Breast epithelium (tissue), 3 donors: ENCODE data around the gene KRTAP10-8.

Source experiments
- POLR2A ChIP-seq: fragments of 450-650 bp; IDR thresholded peaks from one replicate; pipeline ENCODE4 v1.6.1; 2016; ENCODE audit warnings: antibody characterized with exemption, mild to moderate bottlenecking, moderate library complexity
- POLR2AphosphoS5 ChIP-seq, 3 donors: sonication (generic); formaldehyde crosslinking; IDR thresholded peaks; one replicate each; pipeline ENCODE4 v1.6.1; 2017; ENCODE audit warnings: antibody characterized with exemption in 3 of 3
- TF ChIP-seq, protein P1 (sequence below), 3 donors: fragments of 450-650 bp; IDR thresholded peaks; one replicate each; pipeline ENCODE4 v1.5.1; 2016 to 2017; ENCODE audit warnings: antibody characterized with exemption in 3 of 3, mild to moderate bottlenecking in 3 of 3, moderate library complexity in 3 of 3

DNA sequence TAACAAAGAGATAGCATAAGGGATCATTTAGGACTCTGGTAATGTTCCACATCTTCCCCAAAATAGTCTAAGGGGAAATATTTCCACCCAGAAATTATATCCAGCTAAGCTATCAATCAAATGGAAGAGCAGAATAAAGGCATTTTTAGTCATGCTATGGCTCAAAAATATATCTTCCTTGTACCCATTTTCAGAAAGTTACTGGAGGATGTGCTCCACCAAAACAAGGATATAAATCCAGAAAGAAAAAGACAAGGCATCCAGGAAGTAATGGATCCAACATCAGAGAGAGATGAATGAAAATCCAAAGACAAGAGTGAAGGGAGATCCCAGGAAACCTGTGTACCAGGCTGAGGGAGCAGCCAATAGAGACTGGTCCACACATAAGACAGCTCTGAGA lies 2.7 kb upstream of the KRTAP10-8 start:
- TF ChIP-seq, protein P1, sequence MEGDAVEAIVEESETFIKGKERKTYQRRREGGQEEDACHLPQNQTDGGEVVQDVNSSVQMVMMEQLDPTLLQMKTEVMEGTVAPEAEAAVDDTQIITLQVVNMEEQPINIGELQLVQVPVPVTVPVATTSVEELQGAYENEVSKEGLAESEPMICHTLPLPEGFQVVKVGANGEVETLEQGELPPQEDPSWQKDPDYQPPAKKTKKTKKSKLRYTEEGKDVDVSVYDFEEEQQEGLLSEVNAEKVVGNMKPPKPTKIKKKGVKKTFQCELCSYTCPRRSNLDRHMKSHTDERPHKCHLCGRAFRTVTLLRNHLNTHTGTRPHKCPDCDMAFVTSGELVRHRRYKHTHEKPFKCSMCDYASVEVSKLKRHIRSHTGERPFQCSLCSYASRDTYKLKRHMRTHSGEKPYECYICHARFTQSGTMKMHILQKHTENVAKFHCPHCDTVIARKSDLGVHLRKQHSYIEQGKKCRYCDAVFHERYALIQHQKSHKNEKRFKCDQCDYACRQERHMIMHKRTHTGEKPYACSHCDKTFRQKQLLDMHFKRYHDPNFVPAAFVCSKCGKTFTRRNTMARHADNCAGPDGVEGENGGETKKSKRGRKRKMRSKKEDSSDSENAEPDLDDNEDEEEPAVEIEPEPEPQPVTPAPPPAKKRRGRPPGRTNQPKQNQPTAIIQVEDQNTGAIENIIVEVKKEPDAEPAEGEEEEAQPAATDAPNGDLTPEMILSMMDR (IDR thresholded peaks at IDR 0.05), result no peak
- TF ChIP-seq POLR2AphosphoS5 (IDR thresholded peaks at IDR 0.05) (no peak), POLR2A (no peak)
